Measurements from ENCODE around the gene TBPL2. TPM values are rescaled to one million over a fixed set of nuclear protein-coding genes. Genes with fewer than 3 reads are reported as not detected.

The TBPL2 gene
- total and polyA plus RNA-seq, 2 of the 13 experiments (the other 11 are each of a cell fraction or from before 2014, with no cell fraction given) = not detected

- H2AFZ ChIP-seq (ENCODE audit: low read length) = no peak overlapping the region
- 96% methylated on average over 4 of the region's 4 CpGs for WGBS (ENCODE audit: low lambda C conversion rate)
- in situ Hi-C loops (cut with HindIII; ENCODE audit: extremely low pct_ligation_motif_present, low pct_unique_long_range_greater_than_20kb) = no loop called here
- BruUV-seq (replicated peaks) = no TSS peak
- ChIA-PET POLR2A (no interaction called here), CTCF (ENCODE audit: low intra/inter-chr PET ratio, low total read pairs) (no interaction called here)
- H3K27me3 ChIP-seq (ENCODE audit: control insufficient read depth in 1 of 2, insufficient read depth in 2 of 2, low read length in 2 of 2) = no peaks in the 10 kb centered on the region
- H3K9me3 ChIP-seq (ENCODE audit: low read length) = no peaks in the 10 kb centered on the region
- H3K4me3 ChIP-seq (replicated peaks in 1 of 3; ENCODE audit: insufficient read depth in 1 of 3, low read depth in 2 of 3, low read length in 3 of 3) = no peak overlapping the region
- peaks cover 3 to 25% of the 10 kb centered on the region in 2 experiments; a peak in 4 of 5 replicates for H3K36me3 ChIP-seq (replicated peaks in 1 of 2; ENCODE audit: control insufficient read depth in 1 of 2, insufficient read depth in 2 of 2, low read length in 2 of 2)
- no peaks in the 10 kb centered on the region for H3K4me1 ChIP-seq (ENCODE audit: insufficient read depth, low read length)
- H3K4me2 ChIP-seq (ENCODE audit: low read depth, low read length) = no peak overlapping the region
- no peak overlapping the region for H3K9ac ChIP-seq (ENCODE audit: insufficient read depth, low read depth, low read length)
- H4K20me1 ChIP-seq (ENCODE audit: insufficient read depth, low read length) = no peaks in the 10 kb centered on the region
- FAIRE-seq (no peak), DNase-seq (ENCODE audit: low spot score) (no peak), ATAC-seq (no peak)
- intact Hi-C loops (cut with micrococcal nuclease; ENCODE audit: unreplicated experiment) = no loop called here
- no peaks in the 10 kb centered on the region for H3K79me2 ChIP-seq (ENCODE audit: insufficient read depth, low read length)
- H3K27ac ChIP-seq (ENCODE audit: extremely low read length, insufficient read depth, low read length) = no peak overlapping the region
- TF ChIP-seq SP4 (CRISPR knock-in tag; IDR thresholded peaks at IDR 0.05) (no peak), ZNF512B (CRISPR knock-in tag; IDR thresholded peaks at IDR 0.05; ENCODE audit: borderline replicate concordance) (no peak), ZNF318 (CRISPR knock-in tag; IDR thresholded peaks at IDR 0.05) (no peak), TP53 (CRISPR knock-in tag; conservative IDR thresholded peaks at IDR 0.05) (no peak), ZNF740 (CRISPR knock-in tag; IDR thresholded peaks at IDR 0.05) (no peak), ZNF598 (CRISPR knock-in tag; IDR thresholded peaks at IDR 0.05; ENCODE audit: borderline replicate concordance) (no peak), ZNF263 (CRISPR knock-in tag; IDR thresholded peaks at IDR 0.05) (no peak), ASH2L (IDR thresholded peaks at IDR 0.05; ENCODE audit: insufficient read length, low read depth, low read length) (no peak), PTBP1 (IDR thresholded peaks at IDR 0.05; ENCODE audit: low read depth, low read length, poor library complexity, severe bottlenecking) (no peak)
Measured at GRCh38 chr14:55374771-55375170, 65.6 kb downstream of the TBPL2 start.

All from HepG2 (cell line).